ENCODE data around the gene LHX1.

LHX1 gene

DNA sequence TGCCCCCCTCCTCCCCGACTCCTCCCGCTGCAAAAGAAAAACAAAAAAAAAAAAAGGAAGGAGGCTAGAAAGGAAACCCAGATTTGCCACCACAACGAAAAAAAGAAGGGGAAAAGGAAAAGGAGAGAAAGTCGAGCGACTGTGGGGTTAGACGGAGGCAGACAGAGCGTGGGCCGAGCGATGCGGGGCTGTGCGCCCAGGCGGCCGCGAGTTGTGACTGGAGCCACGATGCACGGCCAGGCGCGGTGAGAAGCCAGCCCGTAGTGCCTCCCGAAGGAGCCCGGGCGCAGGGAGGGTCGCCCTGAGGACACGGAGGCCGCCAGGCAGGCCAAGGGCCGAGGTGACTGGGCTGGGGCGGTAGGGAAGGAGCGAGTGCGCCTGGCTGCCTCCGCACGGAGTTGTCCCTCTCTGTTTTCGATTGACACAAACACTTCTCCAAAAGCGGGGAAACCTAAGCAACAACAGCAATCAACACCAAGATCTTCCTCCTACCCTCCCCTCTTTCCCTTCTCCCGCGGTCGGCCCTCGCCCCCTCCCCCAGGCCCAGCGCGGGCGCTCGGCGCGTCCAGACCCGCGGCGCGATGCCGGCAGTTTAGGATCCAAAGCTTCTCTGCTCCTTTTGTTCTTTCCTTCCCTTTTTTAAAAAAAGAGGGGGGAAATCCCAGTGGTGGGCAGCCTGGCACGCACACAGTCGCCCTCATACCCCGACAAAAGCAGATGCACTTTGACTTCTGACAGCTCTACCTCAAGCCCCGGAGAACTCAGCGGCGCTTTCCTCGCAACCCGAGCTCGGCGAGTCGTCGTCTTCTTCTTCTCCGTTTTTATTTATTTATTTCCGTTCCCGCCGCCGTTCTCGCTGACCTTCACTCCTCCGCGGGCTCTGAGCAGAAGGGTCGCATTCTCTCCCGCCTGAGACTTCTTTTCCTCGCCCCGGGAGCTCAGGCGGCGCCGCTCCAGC, at the start of gene LHX1:
TSS of gene LHX1 (plus strand) at position 475 of the 958 bp plus-strand sequence. CDS start 723 bp downstream, outside the sequence.
- ChIA-PET CTCF (interaction anchor here (0.5 to 0.9 kb wide), 4 partner anchors 9 to 105 kb away, joined by 3 to 5 read pairs (median 4); no protein-coding TSS in a partner anchor), POLR2A (interaction anchor here (0.7 to 2.9 kb wide), 4 partner anchors 7 to 185 kb away, joined by 3 to 22 read pairs (median 6); partner anchors contain the start of gene AATF)

DNA sequence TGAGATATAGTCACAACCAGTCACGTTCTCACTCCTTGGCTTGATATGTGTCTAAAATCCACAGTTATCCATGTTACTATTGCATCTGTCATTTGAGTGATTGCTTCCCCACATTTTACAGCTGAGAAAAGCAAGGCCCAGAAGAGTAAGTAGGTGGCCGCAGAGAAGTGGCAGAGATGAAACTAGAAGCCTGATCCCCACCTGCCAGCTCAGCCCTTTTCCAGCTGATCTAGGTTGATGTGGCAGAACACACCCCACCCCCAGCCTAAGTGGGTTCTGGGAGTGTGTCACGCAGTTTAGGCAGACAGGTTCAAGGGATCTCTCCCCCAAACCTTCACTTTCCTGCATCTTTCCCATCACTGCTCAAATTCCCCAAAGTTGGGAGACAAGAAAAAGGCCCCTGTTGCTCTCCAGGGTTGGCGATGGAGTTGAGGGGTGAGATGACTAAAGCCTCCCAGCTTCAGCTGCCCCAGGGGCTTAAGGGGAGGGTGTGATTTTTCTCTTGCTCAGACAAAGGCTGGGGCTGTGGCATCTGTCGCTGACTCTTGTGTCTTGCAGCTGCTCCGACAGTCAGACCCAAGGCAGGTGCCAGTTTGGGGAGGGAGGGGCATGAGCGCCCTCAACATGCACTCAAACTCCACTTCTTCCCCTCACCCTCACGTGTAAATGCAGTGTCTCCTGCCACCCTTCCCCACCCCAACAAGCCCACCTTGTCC, 48.9 kb upstream of the LHX1 start:
- no peak for DNase-seq (ENCODE audit: extremely low spot score)
- CTCF ChIA-PET, result no interaction called here
- POLR2A ChIA-PET, result no interaction called here

More for the DNA sequence above, at the start of gene LHX1:
- DNase-seq (ENCODE audit: extremely low spot score), result no peak
- TF ChIP-seq FOXK2 (IDR thresholded peaks at IDR 0.05), result no peak
- TF ChIP-seq NFRKB (IDR thresholded peaks at IDR 0.05), result no peak
- TF ChIP-seq L3MBTL2 (conservative IDR thresholded peaks at IDR 0.05), result no peak
- TF ChIP-seq LEF1 (IDR thresholded peaks at IDR 0.05; ENCODE audit: borderline replicate concordance), result no peak
- no peak for TF ChIP-seq SUZ12 (IDR thresholded peaks at IDR 0.05)
- no peak for TF ChIP-seq ARNT (IDR thresholded peaks at IDR 0.05)
- no peak for TF ChIP-seq ZNF384 (IDR thresholded peaks at IDR 0.05)

DNA sequence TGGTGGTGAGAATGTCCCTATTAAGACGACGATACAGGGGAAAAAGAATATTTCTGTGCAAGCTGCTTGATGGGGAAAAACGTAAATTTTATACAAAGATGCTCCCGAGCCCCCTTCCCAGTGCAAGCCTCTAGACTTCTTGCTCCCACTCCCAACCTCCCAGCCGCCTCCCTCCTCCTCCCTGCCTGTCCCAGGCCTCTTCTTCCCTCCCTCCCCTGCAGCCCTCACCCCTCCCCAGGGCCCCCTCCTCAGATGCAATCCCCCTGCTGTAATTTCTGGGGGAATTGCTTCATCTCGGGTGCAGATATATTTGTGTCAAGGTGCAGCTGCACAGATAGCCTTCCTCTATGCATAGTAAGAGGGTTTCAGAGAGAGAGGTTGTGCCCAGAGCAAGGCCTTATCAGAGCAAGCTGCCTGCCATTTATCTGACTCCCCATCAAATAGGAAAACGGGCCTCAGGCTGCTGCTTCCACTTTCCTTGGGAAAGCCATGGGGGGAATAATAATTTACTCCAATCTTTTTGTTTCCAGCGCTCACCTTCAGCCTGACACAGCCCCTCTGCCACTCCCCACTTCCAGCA, 47.4 kb upstream of the LHX1 start:
- no peak for TF ChIP-seq FOXM1 (IDR thresholded peaks at IDR 0.05; ENCODE audit: borderline replicate concordance)
- TF ChIP-seq FOXA1 (IDR thresholded peaks at IDR 0.05), result no peak
- TF ChIP-seq ZNF384 (IDR thresholded peaks at IDR 0.05), result no peak
- TF ChIP-seq L3MBTL2 (conservative IDR thresholded peaks at IDR 0.05), result no peak
- no peak for TF ChIP-seq SUZ12 (IDR thresholded peaks at IDR 0.05)
- TF ChIP-seq HDGF (IDR thresholded peaks at IDR 0.05; ENCODE audit: borderline replicate concordance), result no peak
- no peak for TF ChIP-seq LEF1 (IDR thresholded peaks at IDR 0.05; ENCODE audit: borderline replicate concordance)
- TF ChIP-seq TARDBP (IDR thresholded peaks at IDR 0.05), result no peak
- TF ChIP-seq NFRKB (IDR thresholded peaks at IDR 0.05), result no peak
- TF ChIP-seq BHLHE40 (IDR thresholded peaks at IDR 0.05; ENCODE audit: borderline replicate concordance), result no peak
- TF ChIP-seq ELF4 (IDR thresholded peaks at IDR 0.05), result no peak
- TF ChIP-seq, protein P1, sequence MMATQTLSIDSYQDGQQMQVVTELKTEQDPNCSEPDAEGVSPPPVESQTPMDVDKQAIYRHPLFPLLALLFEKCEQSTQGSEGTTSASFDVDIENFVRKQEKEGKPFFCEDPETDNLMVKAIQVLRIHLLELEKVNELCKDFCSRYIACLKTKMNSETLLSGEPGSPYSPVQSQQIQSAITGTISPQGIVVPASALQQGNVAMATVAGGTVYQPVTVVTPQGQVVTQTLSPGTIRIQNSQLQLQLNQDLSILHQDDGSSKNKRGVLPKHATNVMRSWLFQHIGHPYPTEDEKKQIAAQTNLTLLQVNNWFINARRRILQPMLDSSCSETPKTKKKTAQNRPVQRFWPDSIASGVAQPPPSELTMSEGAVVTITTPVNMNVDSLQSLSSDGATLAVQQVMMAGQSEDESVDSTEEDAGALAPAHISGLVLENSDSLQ (IDR thresholded peaks at IDR 0.05), result no peak
- ChIA-PET POLR2A (interaction anchor here (1.0 kb wide), 1 partner anchor 10 kb away, joined by 3 read pairs; no protein-coding TSS in a partner anchor), CTCF (no interaction called here)
- DNase-seq (ENCODE audit: extremely low spot score), result no peak

More for the DNA sequence above, 48.9 kb upstream of the LHX1 start:
- TF ChIP-seq FOXK2 (IDR thresholded peaks at IDR 0.05) (no peak), ELF4 (IDR thresholded peaks at IDR 0.05) (no peak), ARNT (IDR thresholded peaks at IDR 0.05) (no peak), BHLHE40 (IDR thresholded peaks at IDR 0.05; ENCODE audit: borderline replicate concordance) (no peak), ZNF384 (IDR thresholded peaks at IDR 0.05) (no peak), L3MBTL2 (conservative IDR thresholded peaks at IDR 0.05) (no peak), FOXM1 (IDR thresholded peaks at IDR 0.05; ENCODE audit: borderline replicate concordance) (no peak), SUZ12 (IDR thresholded peaks at IDR 0.05) (no peak), TARDBP (IDR thresholded peaks at IDR 0.05) (no peak), CTBP1 (IDR thresholded peaks at IDR 0.05; ENCODE audit: borderline replicate concordance) (no peak), LEF1 (IDR thresholded peaks at IDR 0.05; ENCODE audit: borderline replicate concordance) (no peak), NFRKB (IDR thresholded peaks at IDR 0.05) (no peak), HDGF (IDR thresholded peaks at IDR 0.05; ENCODE audit: borderline replicate concordance) (no peak), FOXA1 (IDR thresholded peaks at IDR 0.05) (no peak), SP1 (IDR thresholded peaks at IDR 0.05) (no peak)
- TF ChIP-seq, protein P1 (IDR thresholded peaks at IDR 0.05), result no peak

GRCh38 chr17:36890398-36891168, 46.7 kb upstream of the LHX1 start:
- POLR2A ChIA-PET, result no interaction called here
- CTCF ChIA-PET, result no interaction called here
- TF ChIP-seq CTBP1 (IDR thresholded peaks at IDR 0.05; ENCODE audit: borderline replicate concordance), result no peak
- no peak for TF ChIP-seq TARDBP (IDR thresholded peaks at IDR 0.05)
- no peak for TF ChIP-seq ZNF384 (IDR thresholded peaks at IDR 0.05)
- TF ChIP-seq FOXA1 (IDR thresholded peaks at IDR 0.05), result no peak
- no peak for TF ChIP-seq ARNT (IDR thresholded peaks at IDR 0.05)
- TF ChIP-seq BHLHE40 (IDR thresholded peaks at IDR 0.05; ENCODE audit: borderline replicate concordance), result no peak
- TF ChIP-seq SUZ12 (IDR thresholded peaks at IDR 0.05), result no peak
- TF ChIP-seq HDGF (IDR thresholded peaks at IDR 0.05; ENCODE audit: borderline replicate concordance), result no peak
- TF ChIP-seq, protein P1 (IDR thresholded peaks at IDR 0.05), result no peak
- TF ChIP-seq SP1 (IDR thresholded peaks at IDR 0.05), result no peak
- no peak for TF ChIP-seq ELF4 (IDR thresholded peaks at IDR 0.05)
- TF ChIP-seq LEF1 (IDR thresholded peaks at IDR 0.05; ENCODE audit: borderline replicate concordance), result no peak
- no peak for TF ChIP-seq FOXM1 (IDR thresholded peaks at IDR 0.05; ENCODE audit: borderline replicate concordance)
- no peak for TF ChIP-seq L3MBTL2 (conservative IDR thresholded peaks at IDR 0.05)
- TF ChIP-seq FOXK2 (IDR thresholded peaks at IDR 0.05), result no peak
- no peak for TF ChIP-seq NFRKB (IDR thresholded peaks at IDR 0.05)
- DNase-seq (ENCODE audit: extremely low spot score), result no peak
